RPMI7951 (cell line): ENCODE measurements around the gene SDHAF2. TPM values are rescaled to one million over a fixed set of nuclear protein-coding genes. Genes with fewer than 3 reads are reported as not detected.
"Not testable (repeated sequence)": the region's sequence is repeated elsewhere in the genome, so short reads cannot be mapped to it uniquely, and the experiment has no call there.

Experiments used
- DNase-seq: peaks from one replicate; pipeline ENCODE4 v3.0.0-alpha.2; 2012; ENCODE audit warnings: low read depth
- total RNA-seq: library from RNA; depleted of rRNA; stranded (reverse); fragments of >200 nt; shearing (Covaris generic); gene quantifications from 2 replicates; pipeline ENCODE4 v1.2.3, GENCODE V29; 2014

SDHAF2 gene
- total RNA-seq, 1 experiment from 2014 or later = 45.8 TPM

DNA sequence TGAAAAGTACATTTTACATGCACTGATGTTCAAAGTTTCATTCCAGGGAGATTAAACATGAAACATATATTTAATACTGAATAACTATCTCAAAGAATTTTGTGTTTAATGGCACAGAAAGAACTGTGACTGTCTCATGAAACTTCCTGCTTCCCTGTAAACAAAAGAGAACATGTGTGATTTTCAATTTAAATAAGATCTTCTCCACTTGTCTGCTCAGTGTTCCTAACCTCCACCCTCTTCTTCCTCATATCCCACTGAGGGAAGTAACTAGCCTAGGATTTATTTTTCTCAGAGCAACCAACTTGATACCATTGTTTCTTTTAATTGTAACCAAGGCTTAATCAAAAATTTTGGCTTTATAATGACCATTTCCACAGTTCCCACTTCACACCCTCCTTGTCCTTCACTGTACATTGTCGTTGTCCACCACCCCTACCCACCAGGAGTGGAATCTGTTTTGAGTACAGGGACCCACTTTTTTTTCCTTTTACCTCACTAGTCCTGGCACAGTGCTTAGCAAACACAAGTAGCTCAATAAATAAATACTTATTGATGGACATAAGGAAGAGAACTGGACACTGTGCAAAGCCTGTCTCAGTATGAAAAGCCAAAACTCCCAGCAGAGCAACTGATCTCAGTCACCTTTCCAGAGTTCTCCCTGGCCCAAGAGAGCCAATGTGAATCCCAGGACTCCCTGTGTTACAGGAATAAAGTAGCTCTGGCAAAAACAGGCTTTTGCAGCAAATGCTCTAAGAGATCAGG is 4.4 kb upstream of the SDHAF2 start:
- no peak for DNase-seq

DNA sequence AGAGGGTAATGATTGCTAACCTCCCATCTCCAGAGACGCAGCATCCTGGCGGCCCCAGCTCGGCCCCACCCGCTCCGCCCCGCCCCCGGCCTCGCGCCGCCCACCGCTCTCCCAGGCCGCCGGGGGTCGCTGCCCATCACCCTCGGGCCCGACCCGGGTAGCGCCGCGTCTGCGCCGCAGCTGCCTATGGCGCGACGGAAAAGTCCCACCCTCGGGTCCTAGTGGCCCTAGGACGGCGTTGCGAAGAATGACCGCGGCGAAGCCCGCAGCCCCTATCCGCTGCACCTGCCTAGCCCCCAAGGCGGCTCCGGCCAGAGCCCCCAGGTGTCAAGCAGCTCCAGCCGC is 606 bp upstream of the SDHAF2 start:
- peak; percentile 64 for DNase-seq

DNA sequence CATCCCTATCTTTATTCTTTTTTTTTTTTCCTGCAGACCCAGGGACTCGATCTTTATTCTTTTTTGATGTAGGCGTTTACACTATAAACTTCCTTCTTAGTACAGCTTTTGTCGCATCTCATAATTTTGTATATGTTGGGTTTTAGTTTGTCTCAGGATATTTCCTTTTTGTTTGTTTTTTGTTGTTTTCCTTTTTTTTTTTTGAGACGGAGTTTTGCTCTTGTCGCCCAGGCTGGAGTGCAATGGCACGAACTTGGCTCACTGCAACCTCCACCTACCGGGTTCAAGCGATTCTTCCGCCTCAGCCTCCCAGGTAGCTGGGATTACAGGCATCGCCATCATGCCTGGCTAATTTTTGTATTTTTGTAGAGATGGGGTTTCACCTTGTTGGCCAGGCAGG is 915 bp downstream of the SDHAF2 start:
- DNase-seq = not testable (repeated sequence)

DNA sequence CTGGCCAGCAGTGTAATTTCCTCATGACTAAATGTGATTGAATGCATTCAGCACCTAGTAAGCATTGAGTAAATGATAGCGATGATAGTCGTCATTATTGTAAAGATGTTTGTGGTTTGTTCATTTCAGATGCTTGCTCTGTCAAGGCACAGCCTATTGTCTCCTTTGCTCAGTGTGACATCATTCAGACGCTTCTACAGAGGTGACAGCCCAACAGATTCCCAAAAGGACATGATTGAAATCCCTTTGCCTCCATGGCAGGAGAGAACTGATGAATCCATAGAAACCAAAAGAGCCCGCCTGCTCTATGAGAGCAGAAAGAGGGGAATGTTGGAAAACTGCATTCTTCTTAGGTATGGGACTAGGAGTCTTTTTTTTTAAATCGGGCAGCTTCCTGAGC is 7.6 kb downstream of the SDHAF2 start:
- no peak for DNase-seq

DNA sequence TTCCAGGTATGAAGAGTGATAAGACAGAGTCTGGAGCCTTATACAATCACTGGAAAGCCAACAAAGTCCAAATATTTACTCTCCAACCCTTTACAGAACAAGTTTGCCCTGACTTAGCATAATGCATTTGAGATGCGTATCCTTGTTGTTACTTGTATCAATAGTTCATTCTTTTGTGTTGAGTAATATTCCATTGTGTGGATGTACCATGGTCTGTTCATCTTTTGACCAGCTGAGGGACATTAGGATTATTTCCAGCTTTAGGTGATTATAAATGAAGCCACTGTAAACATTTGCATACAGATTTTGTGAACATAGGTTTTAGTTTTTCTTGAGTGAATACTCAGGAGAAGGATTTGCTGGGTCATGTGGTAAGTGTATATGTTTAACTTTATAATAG is 9.7 kb downstream of the SDHAF2 start:
- DNase-seq = no peak

DNA sequence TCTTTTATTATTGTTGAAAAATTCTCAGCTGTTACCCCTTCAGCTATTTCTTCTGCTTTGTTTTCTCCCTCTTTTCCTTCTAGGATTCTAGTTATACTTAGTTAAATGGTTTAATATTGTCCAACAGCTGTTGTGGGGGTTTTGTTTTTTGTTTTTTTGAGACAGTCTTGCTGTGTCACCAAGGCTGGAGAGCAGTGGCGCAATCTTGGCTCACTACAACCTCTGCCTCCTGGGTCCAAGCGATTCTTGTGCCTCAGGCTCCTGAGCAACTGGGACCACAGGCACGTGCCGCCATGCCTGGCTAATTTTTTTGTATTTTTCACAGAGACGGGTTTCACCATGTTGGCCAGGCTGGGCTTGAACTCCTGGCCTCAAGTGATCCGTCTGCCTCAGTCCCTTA is 12.7 kb downstream of the SDHAF2 start:
- DNase-seq = no peak

DNA sequence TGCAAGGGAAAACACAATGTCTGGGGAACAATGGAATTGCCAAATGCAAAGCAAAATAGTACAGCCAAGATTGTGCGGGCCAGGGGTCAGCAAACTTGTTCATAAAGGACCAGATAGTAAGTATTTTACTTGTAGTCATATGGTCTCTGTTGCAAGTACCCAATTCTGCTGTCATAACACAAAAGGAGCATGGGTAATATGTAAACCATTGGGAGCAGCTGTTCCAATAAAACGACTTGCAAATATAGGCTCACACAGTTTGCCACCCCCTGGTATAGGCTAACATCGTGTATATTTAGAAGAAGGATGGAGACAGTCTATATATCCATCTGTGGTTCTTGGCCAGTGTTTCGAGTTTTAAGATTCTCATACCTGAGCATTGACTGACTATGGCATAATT is 15.6 kb downstream of the SDHAF2 start:
- no peak for DNase-seq

DNA sequence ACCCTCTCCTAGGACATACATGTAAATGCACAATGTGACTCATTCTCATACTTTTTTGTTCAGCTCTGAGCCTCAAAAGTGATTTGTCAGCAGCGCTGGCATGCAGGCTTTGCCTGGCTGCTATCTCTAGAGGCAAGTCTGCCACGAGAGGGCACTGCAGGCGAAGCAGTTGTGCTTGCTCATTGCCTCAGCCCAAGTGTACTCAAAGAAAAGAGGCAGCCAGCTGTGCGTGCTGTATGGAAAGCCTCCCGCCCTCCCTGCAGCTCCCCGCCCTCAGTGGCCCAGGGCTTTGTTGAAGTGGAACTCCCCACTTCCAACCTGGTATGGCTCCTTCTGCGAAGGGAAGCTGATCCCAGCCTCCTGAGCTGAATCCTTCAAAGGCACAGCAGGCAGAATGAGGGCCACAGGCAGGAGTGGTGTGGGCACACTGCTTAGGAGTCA is 16.3 kb downstream of the SDHAF2 start:
- peak; percentile 85 for DNase-seq

DNA sequence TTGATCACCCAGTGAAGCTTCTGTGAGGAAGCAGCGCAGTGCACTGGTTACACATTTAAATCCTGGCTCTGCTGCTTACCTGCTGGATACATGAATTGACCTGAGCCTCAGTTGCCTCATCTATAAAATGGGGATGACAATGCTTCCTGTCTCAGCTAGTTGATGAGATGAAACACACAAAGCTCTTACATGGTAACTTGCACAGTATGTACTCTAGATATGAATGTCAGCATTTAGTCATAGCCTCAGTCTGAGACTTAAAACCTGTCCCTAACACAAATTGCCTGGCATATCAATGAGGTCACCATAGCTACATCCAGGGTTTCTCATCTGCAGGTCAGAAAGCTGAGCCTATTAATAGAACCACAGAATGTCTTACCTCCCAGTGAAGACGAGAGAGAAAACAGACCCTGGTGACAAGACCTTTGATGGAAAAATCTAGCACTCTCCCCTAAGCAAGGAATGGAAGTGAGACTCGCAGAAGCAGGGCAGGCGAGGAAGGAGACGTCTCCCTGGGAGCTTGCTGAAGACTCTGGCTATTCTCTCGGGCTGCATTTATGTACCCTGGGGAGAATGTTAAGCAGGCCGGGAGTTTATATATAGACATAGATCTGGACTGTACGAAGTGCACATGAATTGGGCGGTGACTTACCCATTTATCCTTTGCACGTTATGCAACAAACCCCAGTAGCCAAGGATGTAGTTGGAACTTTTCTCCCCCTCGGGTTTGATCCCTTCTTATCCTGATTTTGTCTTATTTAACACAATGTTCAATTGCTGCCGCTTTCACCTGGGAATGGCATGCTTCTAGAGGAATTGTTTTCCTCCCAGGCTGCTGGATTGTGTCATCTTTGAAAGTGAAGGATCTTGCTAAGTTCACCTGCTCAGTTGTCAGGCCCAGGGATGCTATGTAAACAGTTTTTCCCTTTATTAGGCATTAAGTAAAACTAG is 18.0 kb downstream of the SDHAF2 start:
- DNase-seq = no peak

DNA sequence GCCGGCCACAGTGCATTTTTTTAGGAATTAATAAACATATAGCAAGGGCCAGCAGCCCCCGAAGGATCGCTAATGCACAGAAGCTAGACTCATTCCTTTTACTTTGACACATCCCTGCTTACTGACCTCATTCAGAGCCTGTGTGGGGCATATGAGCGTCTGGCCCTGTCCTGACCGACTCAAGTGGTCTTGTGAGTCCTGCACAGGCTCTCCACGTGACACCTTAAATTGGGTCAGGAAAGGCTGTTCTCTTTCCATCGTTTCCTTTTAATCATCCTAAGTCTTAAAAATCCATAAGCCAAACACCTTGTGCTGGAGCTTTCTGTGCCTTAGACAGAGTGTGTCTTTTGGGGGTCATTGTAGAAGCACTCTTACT is 18.6 kb downstream of the SDHAF2 start:
- DNase-seq = no peak

DNA sequence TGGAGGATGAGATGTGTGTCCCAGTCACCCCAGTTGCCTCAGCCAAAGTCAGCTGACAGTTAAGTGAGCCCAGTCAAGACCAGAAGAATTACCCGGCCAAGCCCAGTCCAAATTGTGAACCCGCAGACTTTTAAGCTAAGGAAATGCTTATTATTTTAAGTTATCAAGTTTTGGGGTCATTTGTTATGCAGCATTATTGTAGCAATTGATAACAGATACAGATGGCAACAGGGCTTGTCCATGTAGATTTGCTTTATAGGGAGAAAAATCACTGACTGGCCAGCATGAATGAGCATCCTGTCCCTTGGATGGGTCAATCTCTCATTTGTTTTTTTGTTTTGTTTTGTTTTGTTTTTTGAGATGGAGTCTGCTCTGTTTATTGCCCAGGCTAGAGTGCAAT is 22.9 kb downstream of the SDHAF2 start:
- no peak for DNase-seq

DNA sequence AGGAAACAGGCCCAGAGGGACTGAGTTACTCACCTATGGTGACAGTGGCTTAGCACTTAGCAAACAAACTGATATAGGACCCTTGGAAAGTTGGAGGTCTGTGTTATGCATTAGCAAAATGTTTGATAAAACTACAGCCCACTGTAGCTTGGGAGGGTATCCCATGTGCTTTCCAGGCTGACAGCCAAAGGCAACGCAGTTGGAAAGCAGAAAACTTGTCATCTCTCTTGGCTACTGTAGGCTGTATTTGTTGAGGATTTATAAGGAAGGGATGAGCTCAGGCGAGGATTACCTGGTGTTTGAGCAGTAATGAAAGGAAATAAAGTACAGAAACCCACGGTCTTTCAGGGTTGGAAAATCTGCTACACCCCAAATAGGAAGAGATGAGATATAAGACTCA is 23.8 kb downstream of the SDHAF2 start:
- DNase-seq = no peak

DNA sequence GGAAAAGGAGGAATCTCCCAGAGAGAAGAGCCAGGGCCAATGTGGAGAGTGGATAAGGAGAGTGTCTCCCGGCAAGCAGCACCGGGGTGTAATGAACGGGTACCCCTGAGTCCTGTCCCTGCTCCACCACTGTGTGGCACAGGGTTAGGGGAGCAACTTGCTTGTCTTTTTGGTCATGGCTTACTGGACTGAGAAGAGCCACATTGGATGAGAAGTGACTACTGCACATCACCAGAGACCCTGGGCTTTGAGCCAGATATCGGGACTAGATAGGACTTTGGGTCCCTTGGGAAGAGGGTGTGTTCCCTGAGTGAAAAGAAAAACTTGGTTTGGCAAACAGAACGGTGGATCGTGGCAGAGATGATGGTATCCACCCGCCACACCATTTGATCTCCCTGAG is 24.6 kb downstream of the SDHAF2 start:
- DNase-seq = no peak

DNA sequence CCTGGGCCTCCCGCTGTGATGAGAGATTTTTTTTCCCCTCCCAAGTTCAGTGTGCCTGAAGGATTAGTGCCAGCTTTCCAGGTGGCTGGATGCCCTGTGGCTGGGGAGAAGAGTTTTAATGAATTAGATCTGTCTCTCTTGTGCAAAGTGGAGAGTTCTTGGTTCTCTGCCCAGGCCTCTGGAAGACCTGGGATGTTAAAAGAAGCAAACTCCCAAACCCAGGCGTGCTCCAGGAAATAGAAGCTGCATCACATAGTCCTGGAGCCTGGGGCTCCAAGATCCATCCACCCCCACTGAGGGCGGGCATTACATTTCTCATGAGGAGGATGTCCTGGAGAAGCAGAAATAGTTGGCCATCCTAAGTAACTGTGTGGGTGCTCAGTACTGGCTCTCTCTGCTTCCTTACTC is 30.6 kb downstream of the SDHAF2 start:
- DNase-seq = no peak

DNA sequence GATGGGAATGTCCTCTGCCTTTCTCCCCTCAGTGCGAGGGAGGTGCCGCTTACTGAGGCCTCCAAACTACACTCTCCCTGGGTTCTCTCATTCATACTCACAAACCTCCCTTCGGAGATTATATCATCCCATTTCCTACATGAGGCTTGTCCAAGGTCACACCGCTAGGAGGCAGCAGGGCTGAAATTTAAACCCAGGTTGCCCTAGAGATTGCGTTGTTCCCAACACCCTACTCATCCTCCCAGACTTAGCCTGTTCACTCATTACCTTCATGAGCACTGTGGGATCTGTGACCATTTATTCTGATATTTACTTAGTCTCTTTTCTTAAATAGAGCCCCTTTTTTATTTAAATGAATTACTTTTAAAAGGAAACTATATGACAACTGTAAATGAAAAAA is 31.1 kb downstream of the SDHAF2 start:
- no peak for DNase-seq

DNA sequence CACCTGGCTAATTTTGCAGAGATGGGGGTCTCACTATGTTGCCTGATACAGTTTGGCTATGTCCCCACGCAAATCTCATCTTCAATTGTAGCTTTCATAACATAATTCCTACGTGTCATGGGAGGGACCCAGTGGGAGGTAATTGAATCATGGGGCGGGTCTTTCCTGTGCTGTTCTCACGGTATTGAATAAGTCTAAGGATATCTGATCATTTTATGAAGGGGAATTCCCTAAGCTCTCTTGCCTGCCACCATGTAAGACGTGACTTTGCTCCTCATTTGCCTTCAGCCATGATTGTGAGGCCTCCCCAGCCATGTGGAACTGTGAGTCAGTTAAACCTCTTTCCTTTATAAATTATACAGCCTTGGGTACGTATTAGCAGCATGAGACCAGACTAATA is 37.7 kb downstream of the SDHAF2 start:
- not testable (repeated sequence) for DNase-seq

DNA sequence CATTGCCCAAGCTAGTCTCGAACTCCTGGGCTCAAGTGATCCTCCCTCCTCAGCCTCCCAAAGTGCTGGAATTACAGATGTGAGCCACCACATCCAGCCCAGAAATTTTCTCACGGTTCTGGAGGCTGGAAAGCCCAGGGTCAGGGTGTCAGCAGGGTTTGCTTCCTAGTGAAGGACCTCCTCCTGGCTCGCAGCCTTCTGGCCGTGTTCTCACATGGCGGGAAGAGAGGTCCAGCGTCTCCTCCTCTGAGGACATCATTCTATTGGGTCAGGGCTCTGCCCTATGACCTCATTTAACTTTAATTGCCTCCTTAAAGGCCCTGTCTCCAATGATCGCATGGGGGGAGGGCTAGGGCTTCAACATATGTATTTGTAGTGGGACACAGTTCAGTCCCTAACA is 38.1 kb downstream of the SDHAF2 start:
- no peak for DNase-seq

DNA sequence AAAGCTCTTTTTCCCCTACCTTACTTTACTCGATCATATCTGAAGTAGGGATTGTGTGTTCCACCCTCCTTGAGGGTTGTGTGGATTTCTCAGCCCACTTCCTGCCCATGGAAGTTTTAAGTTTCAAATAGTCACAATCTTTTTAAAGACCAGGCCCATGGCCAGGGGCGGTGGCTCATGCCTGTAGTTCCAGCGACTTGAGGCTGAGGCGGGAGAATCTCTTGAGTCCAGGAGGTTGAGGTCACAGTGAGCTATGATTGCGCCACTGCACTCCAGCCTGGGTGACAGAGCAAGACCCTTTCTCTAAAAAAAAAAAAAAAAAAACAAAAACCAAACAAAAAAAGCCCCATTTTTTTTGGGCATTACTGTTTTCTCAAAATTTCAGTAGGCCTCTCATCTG is 42.4 kb downstream of the SDHAF2 start:
- DNase-seq = no peak

DNA sequence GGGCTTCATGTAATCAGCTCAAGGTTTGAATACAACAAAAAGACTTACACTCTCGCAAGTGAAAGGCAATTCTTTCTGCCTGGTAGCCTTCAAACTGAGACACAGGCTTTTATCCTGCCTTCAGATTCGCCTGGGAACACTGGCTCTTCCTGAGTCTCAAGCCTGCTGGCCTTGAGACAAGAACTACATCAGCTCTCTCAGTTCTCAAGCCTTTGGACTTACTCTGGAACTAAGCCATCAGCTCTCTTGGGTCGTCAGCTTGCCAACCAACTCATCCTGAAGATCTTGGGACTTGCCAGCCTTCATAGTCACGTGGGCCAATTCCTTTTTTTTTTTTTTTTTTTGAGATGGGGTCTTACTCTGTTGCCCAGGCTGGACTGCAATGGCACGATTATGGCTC is 42.9 kb downstream of the SDHAF2 start:
- no peak for DNase-seq

DNA sequence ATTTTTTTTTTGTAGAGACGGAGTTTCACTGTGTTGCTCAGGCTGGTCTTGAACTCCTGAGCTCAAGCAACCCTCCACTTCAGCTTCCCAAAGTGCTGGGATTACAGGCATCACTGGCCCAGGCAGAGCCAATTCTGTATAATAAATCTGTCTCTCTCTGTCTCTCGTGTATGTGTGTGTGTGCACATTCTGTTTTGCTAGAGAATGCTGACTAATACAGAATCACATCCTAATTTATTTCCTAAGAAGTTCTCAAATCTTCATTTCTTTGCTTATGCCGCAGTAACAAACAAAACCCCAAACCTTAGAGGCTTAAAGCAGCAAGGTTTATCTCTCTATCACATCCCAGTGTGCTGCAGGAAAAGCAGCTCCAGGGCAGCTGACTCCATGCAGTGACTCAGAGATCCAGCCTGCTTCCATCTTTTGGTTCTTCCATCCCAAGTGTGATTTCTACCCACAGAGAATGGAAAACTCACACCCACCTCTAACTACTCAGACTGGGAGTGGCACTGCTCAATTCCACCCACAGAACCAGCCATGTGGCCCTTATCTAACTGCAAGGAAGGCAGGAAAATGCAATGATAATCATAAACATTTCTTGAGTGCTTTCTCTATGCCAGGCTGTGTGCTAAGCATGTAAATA is 43.6 kb downstream of the SDHAF2 start:
- peak; percentile 19 for DNase-seq

DNA sequence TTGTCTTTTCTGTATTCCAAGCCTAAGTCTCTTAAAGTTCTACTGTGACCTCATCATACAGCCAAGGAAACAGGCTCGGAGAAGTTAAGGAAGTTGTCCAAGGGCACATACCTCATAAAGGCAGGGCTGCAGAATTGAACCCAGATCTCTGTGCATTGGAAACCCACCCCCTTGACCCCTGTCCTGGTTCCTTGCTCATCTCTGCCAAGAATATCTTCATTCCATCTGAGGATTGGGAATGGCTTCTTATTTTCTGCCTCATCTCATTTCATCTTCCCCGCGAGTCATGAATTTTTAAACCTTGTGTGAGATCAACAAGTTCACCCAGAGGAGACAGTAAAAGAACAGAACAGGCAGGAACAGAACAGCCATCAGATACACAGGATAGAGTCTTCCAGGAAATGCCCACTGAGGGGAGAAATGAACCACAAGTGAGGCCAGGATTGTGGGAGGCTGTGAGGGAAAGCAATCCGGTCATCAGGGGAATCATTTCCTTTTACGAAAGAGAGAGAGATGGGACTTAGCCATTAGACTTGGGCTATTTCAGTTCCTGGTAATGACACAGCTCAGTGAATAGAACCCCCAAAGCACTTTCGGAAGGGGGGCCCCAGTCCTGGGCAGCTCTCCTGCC is 44.2 kb downstream of the SDHAF2 start:
- DNase-seq = no peak

DNA sequence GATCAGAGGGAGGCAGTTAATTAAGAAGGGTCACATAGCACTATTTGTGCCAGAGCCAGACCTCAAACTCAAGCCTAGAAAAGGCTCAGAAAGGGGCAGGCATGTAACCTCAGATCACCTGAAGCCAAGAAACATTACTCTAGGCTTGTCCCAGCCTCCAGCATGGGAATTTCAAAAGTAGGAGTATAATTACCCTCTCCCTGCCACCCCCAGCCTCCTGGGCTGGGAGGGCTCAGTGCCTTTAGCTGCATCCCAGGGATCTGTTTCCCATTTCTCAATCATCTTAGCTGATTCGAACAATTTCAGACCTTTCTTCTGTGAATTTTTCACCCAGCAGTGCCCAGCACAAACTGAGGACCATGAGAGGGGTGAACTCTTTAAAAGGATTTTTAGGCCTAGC is 45.5 kb downstream of the SDHAF2 start:
- DNase-seq = no peak
